Endothelial cell (in vitro differentiated cells): Measurements from ENCODE around the gene SP3. TPM values are rescaled to one million over a fixed set of nuclear protein-coding genes. Genes with fewer than 3 reads are reported as not detected.

Experiments used
- DNase-seq: peaks from one replicate; pipeline ENCODE4 v3.0.0; 2021; ENCODE audit warnings: low spot score
- H3K27ac Mint-ChIP-seq: one replicate; pipeline ENCODE4 v1.8.0; 2021; ENCODE audit warnings: mixed read lengths, inconsistent platforms; ENCODE audit not compliant: unreplicated experiment
- H3K27me3 Mint-ChIP-seq: one replicate; pipeline ENCODE4 v1.8.0; 2021; ENCODE audit warnings: mild to moderate bottlenecking, moderate library complexity, mixed read lengths, inconsistent platforms; ENCODE audit not compliant: unreplicated experiment
- H3K36me3 Mint-ChIP-seq: one replicate; pipeline ENCODE4 v1.8.0; 2021; ENCODE audit warnings: mild to moderate bottlenecking, low read depth, mixed read lengths, inconsistent platforms; ENCODE audit not compliant: unreplicated experiment
- H3K4me1 Mint-ChIP-seq: one replicate; pipeline ENCODE4 v1.8.0; 2021; ENCODE audit warnings: mild to moderate bottlenecking, mixed read lengths, inconsistent platforms; ENCODE audit not compliant: unreplicated experiment
- H3K4me3 Mint-ChIP-seq: one replicate; pipeline ENCODE4 v1.8.0; 2021; ENCODE audit warnings: mild to moderate bottlenecking, mixed read lengths, inconsistent platforms; ENCODE audit not compliant: unreplicated experiment
- H3K9me3 Mint-ChIP-seq: one replicate; pipeline ENCODE4 v1.8.0; 2021; ENCODE audit warnings: mixed read lengths, inconsistent platforms; ENCODE audit not compliant: unreplicated experiment
- total RNA-seq: library from RNA; stranded (reverse); fragmentation: NEBNext Ultra II Directional; extraction: Animal tissue kit (Norgen Biotek cat#: 25700); gene quantifications from one replicate; pipeline ENCODE4 v1.2.1, GENCODE V29; 2021; ENCODE audit not compliant: unreplicated experiment
- TF ChIP-seq, protein P1 (sequence below): fragments of 200-600 bp; sonication (generic); IDR thresholded peaks from one replicate; pipeline ENCODE4 v1.5.0; 2021; ENCODE audit warnings: antibody characterized with exemption; ENCODE audit not compliant: unreplicated experiment

Gene SP3
- total RNA-seq, 1 donor from 2014 or later, result 76.2 TPM

GRCh38 chr2:174008720-174009119 lies 43.5 kb upstream of the SP3 start:
- peaks cover 13% of the 10 kb centered on the region for H3K4me1 Mint-ChIP-seq
- H3K9me3 Mint-ChIP-seq, result no peaks in the 10 kb centered on the region
- H3K4me3 Mint-ChIP-seq, result no peak overlapping the region
- TF ChIP-seq, protein P1, sequence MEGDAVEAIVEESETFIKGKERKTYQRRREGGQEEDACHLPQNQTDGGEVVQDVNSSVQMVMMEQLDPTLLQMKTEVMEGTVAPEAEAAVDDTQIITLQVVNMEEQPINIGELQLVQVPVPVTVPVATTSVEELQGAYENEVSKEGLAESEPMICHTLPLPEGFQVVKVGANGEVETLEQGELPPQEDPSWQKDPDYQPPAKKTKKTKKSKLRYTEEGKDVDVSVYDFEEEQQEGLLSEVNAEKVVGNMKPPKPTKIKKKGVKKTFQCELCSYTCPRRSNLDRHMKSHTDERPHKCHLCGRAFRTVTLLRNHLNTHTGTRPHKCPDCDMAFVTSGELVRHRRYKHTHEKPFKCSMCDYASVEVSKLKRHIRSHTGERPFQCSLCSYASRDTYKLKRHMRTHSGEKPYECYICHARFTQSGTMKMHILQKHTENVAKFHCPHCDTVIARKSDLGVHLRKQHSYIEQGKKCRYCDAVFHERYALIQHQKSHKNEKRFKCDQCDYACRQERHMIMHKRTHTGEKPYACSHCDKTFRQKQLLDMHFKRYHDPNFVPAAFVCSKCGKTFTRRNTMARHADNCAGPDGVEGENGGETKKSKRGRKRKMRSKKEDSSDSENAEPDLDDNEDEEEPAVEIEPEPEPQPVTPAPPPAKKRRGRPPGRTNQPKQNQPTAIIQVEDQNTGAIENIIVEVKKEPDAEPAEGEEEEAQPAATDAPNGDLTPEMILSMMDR, result no peak
- H3K36me3 Mint-ChIP-seq, result no peaks in the 10 kb centered on the region
- no peak overlapping the region for H3K27ac Mint-ChIP-seq
- DNase-seq, result no peak
- H3K27me3 Mint-ChIP-seq, result peaks cover 8% of the 10 kb centered on the region

GRCh38 chr2:174007010-174007409 lies 41.8 kb upstream of the SP3 start:
- peaks cover 9% of the 10 kb centered on the region for H3K4me1 Mint-ChIP-seq
- H3K27me3 Mint-ChIP-seq, result peaks cover 5% of the 10 kb centered on the region
- no peak overlapping the region for H3K27ac Mint-ChIP-seq
- H3K4me3 Mint-ChIP-seq, result no peak overlapping the region
- no peaks in the 10 kb centered on the region for H3K36me3 Mint-ChIP-seq
- TF ChIP-seq, protein P1, result no peak
- H3K9me3 Mint-ChIP-seq, result no peaks in the 10 kb centered on the region
- DNase-seq, result no peak

DNA sequence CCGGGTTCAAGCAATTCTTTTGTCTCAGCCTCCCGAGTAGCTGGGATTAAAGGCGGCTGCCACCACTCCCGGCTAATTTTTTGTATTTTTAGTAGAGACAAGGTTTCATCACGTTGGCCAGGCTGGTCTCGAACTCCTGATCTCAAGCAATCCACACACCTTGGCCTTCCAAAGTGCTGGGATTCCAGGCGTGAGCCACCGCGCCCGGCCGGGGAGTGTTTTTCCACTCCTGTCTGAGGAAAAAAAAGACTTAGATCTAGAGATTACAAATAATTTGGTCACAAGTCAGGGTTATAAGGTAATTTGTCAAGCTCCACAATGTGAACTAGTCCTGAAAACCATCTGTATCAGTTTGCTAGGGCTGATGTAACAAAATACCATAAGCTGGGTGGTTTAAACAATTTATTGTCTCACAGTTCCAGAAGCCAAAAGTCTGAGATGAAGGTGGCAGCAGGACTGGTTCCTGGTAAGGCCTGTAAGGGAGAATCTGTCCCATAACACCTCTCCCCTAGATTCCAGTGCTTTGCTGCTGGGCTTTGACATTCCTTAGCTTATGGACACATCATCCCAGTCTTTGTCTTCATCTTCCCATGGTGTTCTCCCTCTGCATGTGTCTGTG lies 40.7 kb upstream of the SP3 start:
- Mint-ChIP-seq H3K27me3 (peaks cover 5% of the 10 kb centered on the region), H3K4me1 (peaks cover 2% of the 10 kb centered on the region), H3K27ac (no peak overlapping the region), H3K9me3 (no peaks in the 10 kb centered on the region), H3K36me3 (no peaks in the 10 kb centered on the region), H3K4me3 (no peak overlapping the region)
- DNase-seq, result no peak
- TF ChIP-seq, protein P1, result no peak

DNA sequence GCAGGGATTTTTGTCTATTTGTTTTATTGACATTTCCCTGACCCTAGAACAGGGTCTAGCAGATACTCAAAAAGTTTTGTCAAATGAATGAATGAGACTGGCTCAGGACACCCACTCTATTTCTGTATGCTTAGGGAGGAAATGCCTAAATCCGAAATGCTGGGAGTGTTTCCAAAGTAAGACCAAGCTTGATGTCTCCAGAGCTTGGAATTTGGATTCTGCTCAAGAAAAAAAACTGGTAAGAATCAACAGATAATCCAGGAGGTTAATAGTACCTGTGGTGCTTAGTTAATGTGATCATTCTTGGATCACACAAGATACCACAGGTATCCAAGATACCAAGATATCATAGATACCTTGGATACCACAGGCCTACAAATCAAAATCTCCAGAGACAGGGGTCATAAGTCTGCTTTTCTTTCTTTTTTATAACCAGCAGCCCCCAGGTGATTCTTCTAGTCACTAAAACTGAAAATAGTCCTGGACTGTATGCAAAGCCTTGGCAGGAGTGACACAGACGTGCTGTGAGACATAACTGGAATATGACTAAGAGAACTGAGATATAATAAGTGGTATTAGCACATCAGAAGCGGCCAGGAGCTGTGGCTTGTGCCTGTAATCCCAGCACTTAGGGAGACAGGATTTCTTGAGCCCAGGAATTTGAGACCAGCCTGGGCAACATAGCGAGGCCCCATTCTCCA lies 39.9 kb upstream of the SP3 start:
- TF ChIP-seq, protein P1, result no peak
- H3K36me3 Mint-ChIP-seq, result no peaks in the 10 kb centered on the region

More for the DNA sequence above, 39.9 kb upstream of the SP3 start:
- no peaks in the 10 kb centered on the region for H3K9me3 Mint-ChIP-seq
- no peaks in the 10 kb centered on the region for H3K4me1 Mint-ChIP-seq
- H3K27ac Mint-ChIP-seq, result no peak overlapping the region
- H3K4me3 Mint-ChIP-seq, result no peak overlapping the region
- DNase-seq, result no peak
- H3K27me3 Mint-ChIP-seq, result peaks cover 5% of the 10 kb centered on the region
